SK-N-SH treated with all-trans-retinoic acid at 6 μM for 48 hours (cell line): ENCODE results near the gene SLC45A1.

Experiments used
- ARNTL ChIP-seq: fragments of 450-650 bp; formaldehyde crosslinking; IDR thresholded peaks from 2 replicates; pipeline ENCODE4 v1.5.0; 2020; ENCODE audit warnings: low read depth, mild to moderate bottlenecking, moderate library complexity, borderline replicate concordance
- RARB ChIP-seq: fragments of 250-450 bp; sonication (Bioruptor Pico); IDR thresholded peaks from 2 replicates; pipeline ENCODE4 v1.8.0; 2021; ENCODE audit warnings: mild to moderate bottlenecking, moderate library complexity
- SNAI2 ChIP-seq: fragments of 250-450 bp; sonication (Bioruptor Pico); IDR thresholded peaks from 2 replicates; pipeline ENCODE4 v1.5.0; 2020; ENCODE audit warnings: mild to moderate bottlenecking, moderate library complexity
- TCF4 ChIP-seq: fragments of 250-450 bp; sonication (Bioruptor Pico); IDR thresholded peaks from 2 replicates; pipeline ENCODE4 v1.8.0; 2021; ENCODE audit warnings: mild to moderate bottlenecking, moderate library complexity, borderline replicate concordance
- ZFP3 ChIP-seq: fragments of 250-450 bp; sonication (Bioruptor Pico); IDR thresholded peaks from 2 replicates; pipeline ENCODE4 v1.5.0; 2020; ENCODE audit warnings: mild to moderate bottlenecking, moderate library complexity
- ZNF565 ChIP-seq: fragments of 450-650 bp; formaldehyde crosslinking; conservative IDR thresholded peaks from 2 replicates; pipeline ENCODE4 v1.5.0; 2020; ENCODE audit warnings: low read depth, mild to moderate bottlenecking, moderate library complexity

DNA sequence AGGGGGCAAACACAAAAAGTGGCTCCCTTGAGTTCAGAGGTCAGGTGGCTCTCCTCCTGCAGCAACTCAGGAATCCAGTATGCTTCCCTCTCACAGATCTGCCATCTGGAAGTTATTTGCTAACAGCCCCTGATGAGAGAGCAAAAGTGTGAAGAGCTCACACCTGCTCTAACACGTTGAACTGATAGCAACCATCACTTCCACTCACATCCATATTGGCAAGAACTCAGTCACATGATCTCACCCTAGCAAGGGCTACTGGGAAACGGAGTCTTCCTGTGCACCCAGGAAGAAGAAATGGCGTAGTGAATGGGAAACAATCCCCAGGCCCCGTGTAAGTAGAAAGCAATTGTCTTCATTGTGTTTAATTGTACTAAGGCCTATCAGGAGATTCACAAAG, 20.7 kb upstream of the SLC45A1 start:
- TF ChIP-seq ZFP3 (no peak), TCF4 (CRISPR knock-in tag) (no peak), SNAI2 (CRISPR knock-in tag) (no peak), ZNF565 (CRISPR knock-in tag) (no peak), RARB (CRISPR knock-in tag) (no peak), ARNTL (CRISPR knock-in tag) (no peak)
